ENCODE measurements around the gene SLC2A9. TPM values are rescaled to one million over a fixed set of nuclear protein-coding genes. Genes with fewer than 3 reads are reported as not detected.

SLC2A9 gene
- total RNA-seq, 6 experiments from 2014 or later: 16.1 to 25.0 (median 19.8) TPM

- TF ChIP-seq POLR2A (IDR thresholded peaks at IDR 0.05) (no peak), CTCF (IDR thresholded peaks at IDR 0.05) (no peak)
- WGBS (ENCODE audit: insufficient coverage, low coverage, low lambda C conversion rate, missing lambda C conversion rate): 88% methylated on average over 2 of the region's 4 CpGs
- Histone ChIP-seq H3K4me3 (no peak overlapping the region), H3K9me3 (no peaks in the 10 kb centered on the region), H3K27me3 (no peaks in the 10 kb centered on the region), H3K36me3 (no peaks in the 10 kb centered on the region), H3K4me1 (no peaks in the 10 kb centered on the region), H3K27ac (no peak overlapping the region)
- ATAC-seq (no peak), DNase-seq (no peak)
- intact Hi-C loops (cut with DNase I): no loop called here
These were observed 88.1 kb downstream of the SLC2A9 start for GRCh38 chr4:9933184-9933583.

- no peaks in the 10 kb centered on the region for H3K4me1 ChIP-seq
- no peak for TF ChIP-seq POLR2A (IDR thresholded peaks at IDR 0.05)
- TF ChIP-seq CTCF (IDR thresholded peaks at IDR 0.05): no peak
- H3K4me3 ChIP-seq: no peak overlapping the region
- H3K27ac ChIP-seq: no peak overlapping the region
- DNase-seq (no peak), ATAC-seq (no peak)
- no peaks in the 10 kb centered on the region for H3K9me3 ChIP-seq
- 97% methylated on average over 4 of the region's 4 CpGs for WGBS (ENCODE audit: insufficient coverage, low coverage, low lambda C conversion rate, missing lambda C conversion rate)
- no peaks in the 10 kb centered on the region for H3K36me3 ChIP-seq
- no peaks in the 10 kb centered on the region for H3K27me3 ChIP-seq
- intact Hi-C loops (cut with DNase I): no loop called here
These were observed 88.5 kb downstream of the SLC2A9 start for GRCh38 chr4:9932771-9933170.

GRCh38 chr4:9931146-9931545 lies 90.2 kb downstream of the SLC2A9 start:
- peak in 1 of 4 donors; percentile 21 for ATAC-seq
- no peaks in the 10 kb centered on the region for H3K4me1 ChIP-seq
- no peak for DNase-seq
- TF ChIP-seq CTCF (IDR thresholded peaks at IDR 0.05) (no peak), POLR2A (IDR thresholded peaks at IDR 0.05) (no peak)
- H3K36me3 ChIP-seq: no peaks in the 10 kb centered on the region
- no peaks in the 10 kb centered on the region for H3K27me3 ChIP-seq
- no CpG with 5 or more reads among the region's 1 CpG for WGBS (ENCODE audit: insufficient coverage, low coverage, low lambda C conversion rate, missing lambda C conversion rate)
- no peaks in the 10 kb centered on the region for H3K9me3 ChIP-seq
- no peak overlapping the region for H3K27ac ChIP-seq
- intact Hi-C loops (cut with DNase I): no loop called here
- H3K4me3 ChIP-seq: no peak overlapping the region

DNA sequence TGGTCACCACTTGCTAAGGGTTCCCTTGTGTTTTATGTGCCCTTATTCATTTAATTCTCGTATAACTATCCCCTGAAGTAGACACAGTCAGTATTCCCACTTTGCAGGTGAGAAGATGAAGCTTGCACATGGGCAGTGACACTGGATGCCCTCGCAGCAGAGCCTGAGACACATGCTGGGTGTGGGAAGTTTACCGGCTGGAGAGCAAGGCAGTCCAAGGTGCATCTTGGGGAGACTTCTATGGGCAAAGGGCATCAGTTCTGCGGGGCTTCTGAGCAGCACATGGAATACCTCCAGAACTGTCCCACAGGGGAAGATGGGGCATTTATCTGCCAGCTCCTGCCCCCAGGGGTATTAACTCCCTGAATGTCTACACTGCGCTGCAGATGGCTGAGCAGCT lies 92.2 kb downstream of the SLC2A9 start:
- 85% methylated on average over 3 of the region's 5 CpGs for WGBS (ENCODE audit: insufficient coverage, low coverage, low lambda C conversion rate, missing lambda C conversion rate)

More for the DNA sequence above, 92.2 kb downstream of the SLC2A9 start:
- Histone ChIP-seq H3K4me1 (no peaks in the 10 kb centered on the region), H3K9me3 (no peaks in the 10 kb centered on the region), H3K27ac (no peak overlapping the region), H3K36me3 (no peaks in the 10 kb centered on the region), H3K27me3 (no peaks in the 10 kb centered on the region), H3K4me3 (no peak overlapping the region)
- TF ChIP-seq CTCF (IDR thresholded peaks at IDR 0.05) (no peak), POLR2A (IDR thresholded peaks at IDR 0.05) (no peak)
- ATAC-seq: no peak
- no peak for DNase-seq
- intact Hi-C loops (cut with DNase I): no loop called here
